ENCODE data around the gene PLEKHA4. TPM values are rescaled to one million over a fixed set of nuclear protein-coding genes. Genes with fewer than 3 reads are reported as not detected.
A peak's percentile ranks its signal among the peaks of the same experiment; 100 is the strongest.

The PLEKHA4 gene
- total RNA-seq, 2 donors from 2014 or later, result 6.5 to 21.1 TPM

DNA sequence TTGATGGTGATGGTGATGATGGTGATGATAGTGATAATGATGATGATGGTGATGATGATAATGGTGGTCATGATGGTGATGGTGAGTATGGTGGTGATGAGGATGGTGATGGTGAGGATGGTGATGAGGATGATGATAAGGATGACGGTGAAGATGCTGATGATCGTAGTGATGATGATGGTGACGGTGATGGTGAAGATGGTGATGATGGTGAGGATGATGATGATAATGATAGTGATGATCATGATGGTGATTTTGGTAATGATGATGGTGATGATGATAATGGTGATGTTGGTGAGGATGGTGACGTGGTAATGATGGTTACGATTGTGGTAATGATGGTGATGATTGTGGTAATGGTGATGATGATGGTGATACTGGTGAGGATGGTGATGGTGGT lies 46.8 kb downstream of the PLEKHA4 start:
- no peaks in the 10 kb centered on the region for H3K27me3 ChIP-seq
- ATAC-seq, result no peak
- no peaks in the 10 kb centered on the region for H3K9me3 ChIP-seq

DNA sequence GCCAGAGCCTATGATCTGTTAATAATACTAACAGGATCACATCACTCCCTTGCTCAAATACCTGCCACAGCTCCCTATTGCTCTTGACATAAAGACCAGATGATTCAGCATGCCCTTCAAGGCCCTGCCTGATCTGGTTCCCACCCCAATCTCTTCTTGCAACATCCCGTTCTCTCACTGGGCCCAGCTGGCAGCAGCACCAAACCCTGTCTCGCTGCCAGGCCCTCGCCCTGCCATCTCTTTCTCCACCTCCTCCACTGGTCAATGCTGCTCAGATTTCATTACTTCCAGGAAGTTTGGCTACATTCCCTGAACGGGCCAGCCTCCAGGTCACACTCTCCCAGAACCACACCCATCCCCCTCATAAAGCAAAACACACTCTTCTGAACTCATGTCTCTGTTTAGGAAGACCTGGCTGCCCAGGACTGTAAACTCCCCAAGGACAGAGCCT lies 49.0 kb downstream of the PLEKHA4 start:
- Histone ChIP-seq H3K4me1 (peaks cover 58% of the 10 kb centered on the region), H3K36me3 (replicated peaks in 1 of 2; ENCODE audit: insufficient read depth in 1 of 2, low read depth in 2 of 2) (no peaks in the 10 kb centered on the region), H3K27ac (peak overlapping the region; percentile 85 to 100 (median 95)), H3K9me3 (no peaks in the 10 kb centered on the region), H3K27me3 (no peaks in the 10 kb centered on the region), H3K4me3 (no peak overlapping the region)
- ATAC-seq (peak; percentile 83), DNase-seq (peak; percentile 96 to 99 (median 98))
- no peak for TF ChIP-seq POLR2A (IDR thresholded peaks at IDR 0.05)
- TF ChIP-seq, protein P1, sequence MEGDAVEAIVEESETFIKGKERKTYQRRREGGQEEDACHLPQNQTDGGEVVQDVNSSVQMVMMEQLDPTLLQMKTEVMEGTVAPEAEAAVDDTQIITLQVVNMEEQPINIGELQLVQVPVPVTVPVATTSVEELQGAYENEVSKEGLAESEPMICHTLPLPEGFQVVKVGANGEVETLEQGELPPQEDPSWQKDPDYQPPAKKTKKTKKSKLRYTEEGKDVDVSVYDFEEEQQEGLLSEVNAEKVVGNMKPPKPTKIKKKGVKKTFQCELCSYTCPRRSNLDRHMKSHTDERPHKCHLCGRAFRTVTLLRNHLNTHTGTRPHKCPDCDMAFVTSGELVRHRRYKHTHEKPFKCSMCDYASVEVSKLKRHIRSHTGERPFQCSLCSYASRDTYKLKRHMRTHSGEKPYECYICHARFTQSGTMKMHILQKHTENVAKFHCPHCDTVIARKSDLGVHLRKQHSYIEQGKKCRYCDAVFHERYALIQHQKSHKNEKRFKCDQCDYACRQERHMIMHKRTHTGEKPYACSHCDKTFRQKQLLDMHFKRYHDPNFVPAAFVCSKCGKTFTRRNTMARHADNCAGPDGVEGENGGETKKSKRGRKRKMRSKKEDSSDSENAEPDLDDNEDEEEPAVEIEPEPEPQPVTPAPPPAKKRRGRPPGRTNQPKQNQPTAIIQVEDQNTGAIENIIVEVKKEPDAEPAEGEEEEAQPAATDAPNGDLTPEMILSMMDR (IDR thresholded peaks at IDR 0.05), result peak in 2 of 7 experiments; percentile 3 to 8
- intact Hi-C loops (cut with DNase I), result no loop called here
- 2 to 4% methylated on average over 4 of the region's 4 CpGs for WGBS, 2 donors

More for the DNA sequence above, 46.8 kb downstream of the PLEKHA4 start:
- DNase-seq, result no peak
- Histone ChIP-seq H3K36me3 (replicated peaks in 1 of 2; ENCODE audit: insufficient read depth in 1 of 2, low read depth in 2 of 2) (no peaks in the 10 kb centered on the region), H3K4me1 (peaks cover 47% of the 10 kb centered on the region), H3K4me3 (no peak overlapping the region), H3K27ac (no peak overlapping the region)
- no peak for TF ChIP-seq POLR2A (IDR thresholded peaks at IDR 0.05)
- TF ChIP-seq, protein P1 (IDR thresholded peaks at IDR 0.05), result no peak
- 75 to 87% methylated on average over 5 of the region's 5 CpGs for WGBS, 2 donors
- intact Hi-C loops (cut with DNase I), result no loop called here

DNA sequence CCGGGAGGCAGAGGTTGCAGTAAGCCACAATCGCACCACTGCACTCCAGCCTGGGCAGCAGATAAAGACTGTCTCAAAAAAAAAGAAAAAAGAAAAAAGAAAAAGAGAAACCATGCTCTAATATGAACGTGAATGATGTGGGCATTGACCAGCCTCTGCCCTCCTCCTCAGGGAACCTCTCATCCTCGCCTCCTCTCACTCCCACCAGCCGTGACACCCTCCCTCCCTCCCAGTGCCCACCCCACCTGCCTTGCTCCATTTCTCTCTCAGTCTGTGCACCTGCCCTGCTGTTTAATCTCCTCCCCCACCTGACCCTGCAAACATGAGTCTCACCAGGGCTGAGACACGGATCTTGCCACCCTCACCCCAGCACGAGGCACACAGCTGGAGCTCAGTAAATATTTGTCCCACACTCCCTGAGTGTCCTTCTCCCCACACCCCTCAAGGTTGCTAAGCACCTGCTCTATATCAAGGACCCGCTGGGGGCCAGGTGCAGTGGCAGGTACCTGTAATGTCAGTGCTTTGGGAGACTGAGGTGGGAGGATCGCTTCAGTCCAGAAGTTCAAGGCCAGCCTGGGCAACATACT lies 50.1 kb downstream of the PLEKHA4 start:
- Histone ChIP-seq H3K27ac (peak overlapping the region; percentile 85 to 100 (median 95)), H3K9me3 (no peaks in the 10 kb centered on the region), H3K36me3 (replicated peaks in 1 of 2; ENCODE audit: insufficient read depth in 1 of 2, low read depth in 2 of 2) (no peaks in the 10 kb centered on the region), H3K4me1 (peaks cover 69% of the 10 kb centered on the region), H3K4me3 (no peak overlapping the region), H3K27me3 (no peaks in the 10 kb centered on the region)
- WGBS, 2 donors, result 24 to 29% methylated on average over 7 to 9 of the region's 9 CpGs
- DNase-seq, result peak; percentile 85 to 97 (median 90)
- peak; percentile 71 for ATAC-seq
- intact Hi-C loops (cut with DNase I), result no loop called here
- TF ChIP-seq, protein P1 (IDR thresholded peaks at IDR 0.05), result no peak
- no peak for TF ChIP-seq POLR2A (IDR thresholded peaks at IDR 0.05)

DNA sequence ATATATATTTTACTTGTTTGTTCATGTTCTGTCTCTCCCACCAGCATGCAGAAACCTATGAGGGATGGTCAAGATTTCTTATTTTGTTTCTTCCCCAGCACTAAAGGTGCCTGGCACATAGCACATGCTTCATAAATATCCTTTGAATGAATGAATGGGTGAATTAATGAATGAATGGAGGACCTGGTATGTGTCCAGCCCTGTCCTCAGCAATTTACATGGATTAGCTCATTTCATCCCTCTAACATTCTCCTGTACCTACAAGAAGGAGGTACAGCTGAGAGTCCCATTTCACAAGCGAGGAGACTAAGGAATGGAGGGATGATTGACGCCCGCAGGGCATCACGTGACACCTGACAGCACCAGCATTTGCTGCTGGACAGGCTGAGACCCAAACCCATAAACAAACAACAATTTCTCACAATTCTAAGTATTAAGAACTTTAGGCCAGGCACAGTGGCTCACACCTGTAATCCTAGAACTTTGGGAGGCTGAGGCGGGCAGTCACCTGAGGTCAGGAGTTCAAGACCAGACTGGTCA lies 50.8 kb downstream of the PLEKHA4 start:
- H3K9me3 ChIP-seq, result no peaks in the 10 kb centered on the region
- H3K4me3 ChIP-seq, result no peak overlapping the region
- H3K4me1 ChIP-seq, result peaks cover 76% of the 10 kb centered on the region
- TF ChIP-seq, protein P1 (IDR thresholded peaks at IDR 0.05), result no peak
- no peak for TF ChIP-seq POLR2A (IDR thresholded peaks at IDR 0.05)
- H3K36me3 ChIP-seq (replicated peaks in 1 of 2; ENCODE audit: insufficient read depth in 1 of 2, low read depth in 2 of 2), result no peaks in the 10 kb centered on the region
- peak overlapping the region; percentile 2 to 100 (median 95) for H3K27ac ChIP-seq
- intact Hi-C loops (cut with DNase I), result no loop called here
- DNase-seq (no peak), ATAC-seq (no peak)
- no peaks in the 10 kb centered on the region for H3K27me3 ChIP-seq
- WGBS, 2 donors, result 56 to 57% methylated on average over 4 to 5 of the region's 5 CpGs
